ENCODE data around the gene PRPF38A. TPM values are rescaled to one million over a fixed set of nuclear protein-coding genes. Genes with fewer than 3 reads are reported as not detected.
"Not testable (repeated sequence)": the region's sequence is repeated elsewhere in the genome, so short reads cannot be mapped to it uniquely, and the experiment has no call there.

Gene PRPF38A
- polyA plus RNA-seq, 2 of the 4 experiments (the other 2 are of a cell fraction), result 12.9 to 30.4 TPM

GRCh38 chr1:52368383-52369172 lies 35.8 kb upstream of the PRPF38A start (continued):
- TF ChIP-seq ELK1 (IDR thresholded peaks at IDR 0.05; ENCODE audit: low read depth, low read length) (no peak), POLR2A (IDR thresholded peaks at IDR 0.05; ENCODE audit: low read length) (no peak), HMGXB4 (CRISPR knock-in tag; IDR thresholded peaks at IDR 0.05; ENCODE audit: borderline replicate concordance) (no peak), RAD21 (conservative IDR thresholded peaks at IDR 0.05 in 1 of 2, IDR thresholded peaks at IDR 0.05 in 1 of 2) (0 out of 5 replicates have a peak, but pooled peaks of 1 of the 2 experiments have one; percentile 21), CBX8 (IDR thresholded peaks at IDR 0.05) (no peak), TFCP2L1 (CRISPR knock-in tag; IDR thresholded peaks at IDR 0.05) (no peak), MAFK (IDR thresholded peaks at IDR 0.05; ENCODE audit: partially characterized antibody) (no peak)

GRCh38 chr1:52369851-52370250 lies 34.6 kb upstream of the PRPF38A start:
- H3K9me3 ChIP-seq; H3K4me1 ChIP-seq; POLR2A ChIA-PET; H3K27ac ChIP-seq; CTCF ChIA-PET; H3K4me2 ChIP-seq; ATAC-seq; FAIRE-seq; H3K4me3 ChIP-seq; DNase-seq (ENCODE audit: low read depth in 1 of 2, low spot score in 1 of 2): not testable (repeated sequence)
- WGBS (ENCODE audit: missing lambda C conversion rate), result 92% methylated on average over 1 of the region's 1 CpG

GRCh38 chr1:52385376-52385775 lies 19.0 kb upstream of the PRPF38A start:
- TF ChIP-seq EHF (CRISPR knock-in tag; IDR thresholded peaks at IDR 0.05) (no peak), FOSB (CRISPR knock-in tag; IDR thresholded peaks at IDR 0.05) (no peak), ELK1 (IDR thresholded peaks at IDR 0.05; ENCODE audit: low read depth, low read length) (no peak), MAZ (IDR thresholded peaks at IDR 0.05; ENCODE audit: borderline replicate concordance, low read depth, low read length) (no peak), HOXA7 (CRISPR knock-in tag; IDR thresholded peaks at IDR 0.05) (no peak), ZSCAN20 (CRISPR knock-in tag; IDR thresholded peaks at IDR 0.05) (no peak), RNF2 (IDR thresholded peaks at IDR 0.05; ENCODE audit: borderline replicate concordance, low read depth) (no peak), RARB (CRISPR knock-in tag; IDR thresholded peaks at IDR 0.05) (no peak), TP53 (CRISPR knock-in tag; IDR thresholded peaks at IDR 0.05) (no peak), FOXS1 (CRISPR knock-in tag; IDR thresholded peaks at IDR 0.05) (no peak), USF2 (IDR thresholded peaks at IDR 0.05) (no peak), JUNB (IDR thresholded peaks at IDR 0.05) (no peak), POLR2A (IDR thresholded peaks at IDR 0.05; ENCODE audit: low read length) (no peak), HES2 (IDR thresholded peaks at IDR 0.05) (no peak)
- Histone ChIP-seq H3K4me2 (no peak overlapping the region), H3K4me1 (no peaks in the 10 kb centered on the region), H3K9me3 (no peaks in the 10 kb centered on the region), H3K4me3 (no peak overlapping the region), H3K27ac (no peak overlapping the region)
- CTCF ChIA-PET, result no interaction called here
- POLR2A ChIA-PET, result no interaction called here
- FAIRE-seq, result no peak
- WGBS (ENCODE audit: missing lambda C conversion rate), result 92% methylated on average over 3 of the region's 3 CpGs
- DNase-seq (ENCODE audit: low read depth in 1 of 2, low spot score in 1 of 2), result no peak
- ATAC-seq, result no peak
